Inferior parietal cortex (tissue), 1 donor: ENCODE data around the gene KLHL6.

Experiments used
- DNase-seq: peaks from one replicate; pipeline ENCODE4 v3.0.0-alpha.2; 2016; ENCODE audit errors: extremely low spot score

KLHL6 gene

DNA sequence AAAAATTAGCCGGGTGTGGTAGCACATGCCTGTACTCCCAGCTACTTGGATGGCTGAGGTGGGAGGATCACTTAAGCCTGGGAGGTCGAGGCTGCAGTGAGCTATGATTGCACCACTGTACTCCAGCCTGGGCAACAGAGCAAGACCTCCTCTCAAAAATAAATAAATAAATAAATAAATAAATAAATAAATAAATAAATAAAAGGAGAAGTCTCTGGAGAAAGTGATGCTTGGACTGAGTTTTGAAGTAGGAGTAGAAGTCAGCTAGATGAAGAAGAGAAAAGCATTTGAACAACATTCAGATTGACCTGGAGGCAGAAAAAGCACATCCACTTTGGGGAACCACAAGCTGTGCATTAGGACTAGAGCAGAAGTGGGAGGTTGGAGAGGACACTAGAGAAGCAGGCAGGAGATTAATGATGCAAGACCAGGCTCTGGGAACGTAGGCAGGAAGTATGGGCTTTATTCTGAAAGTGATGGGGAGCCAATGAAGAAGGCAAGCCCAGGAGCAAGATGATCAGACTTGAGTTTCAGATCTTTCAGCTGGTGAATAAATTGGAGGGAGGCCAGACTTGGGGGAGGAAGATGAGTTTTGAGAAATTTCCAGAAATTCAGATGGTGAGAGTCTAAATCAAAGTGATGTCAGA is 48.7 kb downstream of the KLHL6 start:
- DNase-seq = no peak

GRCh38 chr3:183504597-183504996 is 50.9 kb downstream of the KLHL6 start:
- no peak for DNase-seq

- DNase-seq = no peak
Observed at GRCh38 chr3:183503746-183504145, 51.8 kb downstream of the KLHL6 start.

DNA sequence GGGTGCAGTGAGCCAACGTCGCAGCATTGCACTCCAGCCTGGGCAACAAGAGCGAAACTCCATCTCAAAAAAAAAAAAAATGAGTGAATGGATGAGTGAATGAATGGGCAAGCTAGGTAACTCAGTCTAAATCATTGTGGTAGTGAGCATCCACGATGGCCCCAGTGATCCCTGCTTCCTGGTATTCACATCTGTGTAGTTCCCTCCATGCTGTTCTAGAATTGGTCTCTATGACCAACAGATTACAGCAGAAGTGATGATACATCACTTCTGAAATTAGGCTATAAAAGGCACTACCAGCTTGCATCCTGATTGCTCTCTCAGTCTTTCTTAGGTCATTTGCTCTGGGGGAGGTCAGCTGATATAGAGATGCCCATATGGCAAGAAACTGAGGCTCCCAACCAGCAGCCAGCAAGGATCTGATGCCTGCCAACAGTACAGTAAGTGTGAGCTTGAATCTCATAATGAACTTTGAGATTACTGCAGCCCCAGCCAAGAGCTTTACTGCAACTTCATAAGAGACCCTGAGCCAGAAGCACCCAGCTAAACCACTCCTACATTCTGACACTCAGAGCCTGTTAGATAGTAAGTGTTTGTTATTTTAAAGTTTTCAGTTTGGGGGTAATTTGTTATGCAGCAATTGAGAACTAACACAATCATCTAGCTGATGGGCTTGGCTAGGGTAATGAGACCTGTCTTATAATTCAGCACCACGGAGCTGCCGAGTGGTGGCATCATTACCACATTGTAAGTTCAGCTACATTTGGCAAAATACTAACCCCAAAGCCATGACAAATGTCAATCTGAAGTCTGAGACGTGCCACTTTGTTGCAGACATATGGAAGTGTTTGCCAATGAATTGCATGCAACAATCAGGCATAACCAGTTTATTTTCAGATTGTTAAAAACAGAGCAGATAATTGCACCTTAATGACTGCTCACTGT is 53.0 kb downstream of the KLHL6 start:
- peak; percentile 71 for DNase-seq

GRCh38 chr3:183500981-183501704 is 54.4 kb downstream of the KLHL6 start:
- DNase-seq = no peak

GRCh38 chr3:183500319-183500718 is 55.2 kb downstream of the KLHL6 start:
- no peak for DNase-seq

DNA sequence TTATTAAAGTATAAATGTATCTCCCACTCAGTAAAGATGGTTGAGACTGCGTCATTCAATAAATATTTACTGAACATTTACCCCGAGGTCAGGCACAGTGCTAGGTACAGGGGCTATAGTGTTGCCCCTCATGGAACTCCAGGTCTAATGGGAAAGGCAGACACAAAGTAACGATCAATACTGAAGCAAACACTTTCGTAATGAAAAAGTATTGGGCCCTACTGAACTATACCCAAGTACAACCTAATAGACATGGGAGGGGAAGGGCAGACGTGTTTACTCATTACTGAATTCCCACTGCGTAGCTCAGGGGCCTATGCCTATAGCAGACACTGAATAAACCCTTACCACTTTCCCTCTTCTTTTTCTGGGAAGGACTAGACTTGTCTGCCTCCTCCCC is 56.9 kb downstream of the KLHL6 start:
- DNase-seq = no peak

- no peak for DNase-seq
Observed at GRCh38 chr3:183497313-183497712, 58.2 kb downstream of the KLHL6 start.

DNA sequence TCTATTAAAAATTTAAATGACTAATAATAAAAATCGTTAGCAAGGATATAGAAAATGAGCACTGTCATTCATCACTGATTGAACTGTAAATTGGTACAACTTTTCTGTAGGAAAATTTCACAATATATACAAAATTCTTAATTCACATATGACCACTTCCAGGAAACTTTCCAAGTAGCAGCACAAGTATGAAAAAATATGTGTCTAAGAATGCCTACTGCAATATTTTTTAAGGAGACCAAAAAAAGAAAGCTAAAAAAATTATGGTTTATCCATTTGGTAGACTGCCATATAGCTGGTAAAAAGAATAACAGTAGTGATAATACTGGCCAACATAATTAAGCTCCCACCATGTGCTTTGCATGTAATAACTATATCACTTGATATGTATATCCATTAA is 59.2 kb downstream of the KLHL6 start:
- no peak for DNase-seq

DNA sequence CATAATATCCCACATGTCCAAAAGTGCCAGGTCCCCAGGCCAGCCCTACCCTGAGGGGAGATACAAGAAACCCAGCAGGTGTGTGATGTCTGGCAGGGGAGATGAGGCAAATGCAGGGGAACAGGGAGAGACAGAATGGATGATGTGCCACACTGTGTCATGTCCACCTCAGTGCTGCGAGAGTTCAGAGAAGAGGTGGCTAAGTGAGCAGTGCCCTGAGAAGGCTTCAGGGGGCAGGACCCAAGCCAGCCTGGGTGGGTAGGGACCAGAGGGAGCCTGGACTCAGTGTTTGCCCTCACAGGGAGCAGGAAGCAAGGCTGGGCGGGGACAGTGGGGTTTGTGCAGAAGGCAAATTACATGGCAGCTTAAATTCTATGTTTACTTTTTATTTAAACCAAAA is 61.2 kb downstream of the KLHL6 start:
- DNase-seq = no peak

GRCh38 chr3:183493296-183494045 is 62.0 kb downstream of the KLHL6 start:
- no peak for DNase-seq

- DNase-seq = no peak
Observed at GRCh38 chr3:183492849-183493179, 62.7 kb downstream of the KLHL6 start.

GRCh38 chr3:183491923-183492848 is 63.3 kb downstream of the KLHL6 start:
- DNase-seq = no peak

DNA sequence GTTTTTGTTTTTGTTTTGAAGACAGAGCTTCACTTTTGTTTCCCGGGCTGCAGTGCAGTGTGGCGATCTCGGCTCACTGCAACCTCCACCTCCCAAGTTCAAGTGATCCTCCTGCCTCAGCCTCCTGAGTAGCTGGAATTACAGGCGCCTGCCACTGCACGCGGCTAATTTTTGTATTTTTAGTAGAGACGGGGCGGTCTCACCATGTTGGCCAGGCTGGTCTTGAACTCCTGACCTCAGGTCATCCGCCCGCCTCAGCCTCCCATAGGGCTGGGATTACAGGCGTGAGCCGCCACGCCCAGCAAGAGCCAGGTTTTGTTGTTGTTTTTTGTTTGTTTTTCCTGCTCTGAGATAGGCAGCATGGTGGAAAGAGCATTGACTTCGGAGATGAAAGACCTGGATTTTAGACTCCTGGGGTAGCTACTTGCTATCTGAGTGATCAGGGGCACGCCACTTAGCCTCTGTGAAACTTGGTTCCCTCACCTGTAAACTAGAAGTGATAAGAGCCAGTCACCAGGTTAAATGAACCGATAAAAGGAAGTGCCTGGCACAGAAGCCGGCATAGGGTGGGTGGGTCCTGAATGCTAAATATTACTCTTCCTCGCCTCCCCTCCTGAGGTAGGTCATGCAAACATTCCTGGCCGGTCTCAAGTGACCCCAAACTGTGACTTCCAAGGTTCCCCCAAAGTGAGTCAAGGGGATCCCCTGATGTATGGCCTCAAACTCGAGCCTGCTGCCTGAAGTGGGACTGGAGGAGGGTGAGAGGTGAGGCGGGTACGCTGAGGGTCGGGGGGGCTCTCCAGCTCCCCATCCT is 64.2 kb downstream of the KLHL6 start:
- no peak for DNase-seq

DNA sequence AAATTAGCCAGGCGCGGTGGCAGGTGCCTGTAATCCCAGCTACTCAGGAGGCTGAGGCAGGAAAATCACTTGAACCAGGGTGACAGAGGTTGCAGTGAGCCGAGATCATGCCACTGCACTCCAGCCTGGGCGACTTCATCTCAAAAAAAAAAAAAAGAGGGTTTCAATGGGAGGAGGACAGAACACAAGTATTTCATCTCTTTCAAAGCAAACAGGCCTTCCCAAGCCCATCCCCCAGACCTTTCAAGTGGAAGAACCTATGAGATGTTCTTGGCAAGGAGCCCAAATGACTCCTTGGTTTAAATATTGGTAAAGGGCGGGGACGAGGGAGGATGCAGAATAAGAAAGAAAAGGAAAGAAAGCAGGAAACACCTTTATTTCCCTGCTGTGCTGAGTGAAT is 64.9 kb downstream of the KLHL6 start:
- no peak for DNase-seq

DNA sequence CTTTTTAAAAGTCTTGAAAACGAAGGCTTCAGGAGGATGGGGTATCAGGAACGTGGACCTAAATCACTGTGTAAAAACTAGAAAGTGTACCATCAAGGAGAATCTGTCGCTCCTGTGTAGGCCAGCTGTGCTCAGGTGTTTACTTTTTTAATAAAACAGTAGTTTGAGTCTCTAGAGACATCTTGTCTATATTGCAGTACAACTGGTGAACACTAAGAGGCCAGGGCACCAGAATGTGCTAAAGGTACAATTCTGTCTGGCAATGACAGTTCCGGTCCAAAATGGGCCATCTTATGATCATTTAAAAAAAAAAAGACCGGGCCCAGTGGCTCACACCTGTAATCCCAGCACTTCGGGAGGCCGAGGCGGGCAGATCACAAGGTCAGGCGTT is 65.3 kb downstream of the KLHL6 start:
- DNase-seq = no peak

DNA sequence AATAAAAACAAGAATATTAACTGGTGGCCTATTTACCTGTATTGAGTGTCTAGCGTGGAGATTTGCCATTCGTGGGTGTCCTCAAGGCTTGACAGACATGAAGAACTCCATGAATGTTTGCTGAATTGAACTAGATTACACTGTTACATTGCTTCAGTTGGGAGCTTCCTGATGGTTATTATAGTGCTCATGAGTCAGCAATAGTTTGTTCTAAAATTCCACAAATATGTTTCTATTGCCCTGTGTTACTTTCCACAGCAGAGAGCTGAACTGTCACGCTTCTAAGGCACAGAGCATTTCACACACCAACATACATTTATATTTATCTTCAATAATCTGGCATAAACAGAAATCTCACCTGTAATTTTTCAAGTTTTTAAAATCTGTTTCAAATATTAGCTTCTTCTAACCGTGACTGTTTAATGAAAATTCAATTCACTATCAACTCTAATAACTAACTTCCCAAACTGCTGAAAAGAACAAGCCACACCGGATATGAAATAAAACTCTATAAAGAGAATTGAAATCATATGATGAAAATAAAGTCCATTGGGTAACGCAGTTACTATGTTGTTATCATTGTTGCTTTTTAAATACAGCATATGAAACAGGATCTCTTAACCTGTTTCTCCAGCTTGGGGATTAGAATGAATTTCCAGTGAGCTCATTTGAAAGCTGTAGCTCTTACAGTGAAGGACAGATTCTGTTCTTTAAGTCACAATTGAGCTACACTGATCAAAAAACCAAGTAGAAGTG is 65.9 kb downstream of the KLHL6 start:
- no peak for DNase-seq

GRCh38 chr3:183488343-183488742 is 67.2 kb downstream of the KLHL6 start:
- DNase-seq = no peak

DNA sequence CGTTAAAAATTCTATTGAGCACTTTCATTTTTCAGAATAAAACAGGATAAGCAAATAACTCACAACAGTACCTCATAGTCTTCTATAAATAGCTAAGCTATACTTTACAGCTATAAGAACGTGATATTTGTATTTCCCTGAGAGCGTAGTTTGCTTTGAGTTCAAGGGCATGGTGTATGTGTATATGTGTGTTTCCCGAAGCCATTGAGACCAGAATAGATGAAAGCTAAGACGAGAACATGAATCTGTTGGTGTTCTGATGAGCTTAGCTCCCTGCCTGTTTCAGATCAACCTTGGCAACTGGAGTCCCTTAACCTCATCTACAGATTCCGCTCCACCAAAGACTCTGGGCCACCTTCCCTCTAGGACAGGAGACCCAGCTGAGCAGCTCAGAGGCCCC is 67.6 kb downstream of the KLHL6 start:
- DNase-seq = no peak
